Measurements from ENCODE around the gene SPRN.
"Not testable (repeated sequence)": the region's sequence is repeated elsewhere in the genome, so short reads cannot be mapped to it uniquely, and the experiment has no call there.

Gene SPRN

DNA sequence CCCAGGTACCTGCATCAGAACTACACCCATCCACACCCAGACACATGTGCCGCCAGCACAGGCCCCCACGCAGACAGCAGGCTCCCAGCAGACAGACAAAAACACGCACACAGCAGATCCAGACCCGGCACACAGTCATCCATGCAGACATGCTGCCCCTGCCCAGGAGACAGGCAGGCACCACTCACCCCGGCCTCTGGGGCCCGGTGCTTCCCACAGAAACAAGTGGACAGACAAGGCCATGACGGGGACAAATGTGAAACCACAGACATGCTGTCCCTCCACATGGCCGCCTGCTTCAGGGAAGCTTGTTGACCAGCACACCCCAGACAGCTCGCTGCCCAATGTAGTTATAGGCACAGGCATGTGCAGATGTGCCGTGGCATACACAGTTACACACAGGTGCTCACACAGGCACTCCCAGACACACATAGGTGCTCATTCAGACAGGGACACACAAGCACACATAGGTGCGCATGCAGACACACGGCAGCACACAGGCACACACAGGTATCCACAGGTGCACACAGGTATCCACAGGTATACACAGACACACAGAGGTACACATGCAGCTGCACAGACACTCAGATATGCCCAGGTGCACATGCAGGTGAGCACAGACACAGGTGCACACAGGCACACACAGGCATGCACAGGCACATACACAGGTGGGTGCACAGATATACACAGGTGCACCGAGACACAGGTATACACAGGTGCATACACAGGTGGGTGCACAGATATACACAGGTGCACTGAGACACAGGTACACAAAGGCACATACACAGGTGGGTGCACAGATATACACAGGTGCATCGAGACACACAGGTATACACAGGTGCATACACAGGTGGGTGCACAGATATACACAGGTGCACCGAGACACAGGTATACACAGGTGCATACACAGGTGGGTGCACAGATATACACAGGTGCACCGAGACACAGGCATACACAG lies 18.8 kb upstream of the SPRN start:
- Histone ChIP-seq H2BK15ac (replicated peaks; ENCODE audit: low read depth) (no peak overlapping the region), H3K79me2 (ENCODE audit: control insufficient read depth, insufficient read depth, low read length) (no peaks in the 10 kb centered on the region), H3K27ac (ENCODE audit: low read depth, low read length) (no peak overlapping the region), H3K56ac (ENCODE audit: low read length) (no peak overlapping the region), H3K9ac (ENCODE audit: low read length) (no peak overlapping the region), H3K4me2 (ENCODE audit: low read length) (no peak overlapping the region), H3K4me1 (ENCODE audit: control insufficient read depth, low read depth, low read length) (no peaks in the 10 kb centered on the region), H3K79me1 (ENCODE audit: low read length) (no peaks in the 10 kb centered on the region), H3K27me3 (ENCODE audit: insufficient read depth, low read length, poor library complexity) (no peaks in the 10 kb centered on the region), H3K23ac (ENCODE audit: low read length) (no peak overlapping the region), H2BK120ac (ENCODE audit: low read depth, low read length) (no peak overlapping the region), H3K18ac (ENCODE audit: low read length) (no peak overlapping the region), H3K4ac (ENCODE audit: low read depth, low read length) (no peak overlapping the region), H3K36me3 (ENCODE audit: control insufficient read depth, insufficient read depth, low read length) (no peaks in the 10 kb centered on the region), H2AK5ac (ENCODE audit: low read length) (no peak overlapping the region), H2BK5ac (ENCODE audit: low read length) (no peak overlapping the region), H4K8ac (ENCODE audit: low read depth, low read length) (no peak overlapping the region), H3K4me3 (ENCODE audit: low read length) (no peak overlapping the region), H4K5ac (ENCODE audit: low read length) (no peak overlapping the region)
- DNase-seq, result no peak
- WGBS (ENCODE audit: extremely low coverage, insufficient coverage, low lambda C conversion rate), result no CpG with 5 or more reads among the region's 16 CpGs

DNA sequence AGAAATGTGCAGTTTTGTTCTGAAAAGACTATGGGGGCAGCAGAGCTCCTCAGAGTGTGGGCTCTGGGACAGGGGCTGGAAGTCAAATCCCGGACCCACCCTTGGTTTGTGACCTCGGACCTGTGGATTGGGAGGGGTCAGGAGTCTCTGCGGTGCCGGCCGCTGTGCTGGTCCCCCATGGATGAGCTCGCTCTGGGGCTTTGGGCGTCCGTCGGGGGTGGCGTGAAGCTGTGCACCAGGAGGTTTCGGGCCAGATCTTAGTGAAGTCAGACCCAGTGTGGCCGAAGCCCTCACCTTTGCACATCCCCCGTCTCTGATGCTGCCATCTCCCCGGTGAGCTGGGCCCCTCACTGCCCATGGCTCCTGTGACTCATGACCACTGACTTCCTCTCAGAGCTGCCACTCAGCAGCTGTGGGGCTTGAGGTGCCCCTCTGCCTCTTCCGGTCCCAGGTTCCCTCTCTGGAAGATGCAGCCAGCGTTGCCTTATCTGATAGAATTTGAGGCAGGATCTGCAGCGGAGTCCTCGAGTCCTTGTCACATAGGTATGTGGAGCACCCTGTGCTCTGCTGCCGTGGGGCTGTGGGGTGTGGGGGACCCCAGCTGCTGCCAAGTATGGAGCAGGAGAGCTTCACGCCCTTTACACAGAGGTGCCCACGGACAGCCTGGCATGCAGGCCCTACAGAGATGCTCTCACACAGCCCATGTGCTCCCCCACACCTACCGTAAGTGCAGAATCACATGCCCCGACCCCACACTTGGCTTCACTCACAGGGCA lies 18.0 kb upstream of the SPRN start:
- no peak overlapping the region for H2BK15ac ChIP-seq (replicated peaks; ENCODE audit: low read depth)
- H3K56ac ChIP-seq (ENCODE audit: low read length), result no peak overlapping the region
- DNase-seq, result no peak
- H2BK120ac ChIP-seq (ENCODE audit: low read depth, low read length), result no peak overlapping the region
- H3K27ac ChIP-seq (ENCODE audit: low read depth, low read length), result no peak overlapping the region
- H3K23ac ChIP-seq (ENCODE audit: low read length), result no peak overlapping the region
- no peaks in the 10 kb centered on the region for H3K4me1 ChIP-seq (ENCODE audit: control insufficient read depth, low read depth, low read length)
- no peak overlapping the region for H4K5ac ChIP-seq (ENCODE audit: low read length)
- H3K4me3 ChIP-seq (ENCODE audit: low read length), result no peak overlapping the region
- no peaks in the 10 kb centered on the region for H3K79me2 ChIP-seq (ENCODE audit: control insufficient read depth, insufficient read depth, low read length)
- H3K36me3 ChIP-seq (ENCODE audit: control insufficient read depth, insufficient read depth, low read length), result no peaks in the 10 kb centered on the region
- no peak overlapping the region for H3K4me2 ChIP-seq (ENCODE audit: low read length)
- no peaks in the 10 kb centered on the region for H3K27me3 ChIP-seq (ENCODE audit: insufficient read depth, low read length, poor library complexity)
- no peaks in the 10 kb centered on the region for H3K79me1 ChIP-seq (ENCODE audit: low read length)
- H2AK5ac ChIP-seq (ENCODE audit: low read length), result no peak overlapping the region
- no peak overlapping the region for H4K8ac ChIP-seq (ENCODE audit: low read depth, low read length)
- H3K4ac ChIP-seq (ENCODE audit: low read depth, low read length), result no peak overlapping the region
- H3K18ac ChIP-seq (ENCODE audit: low read length), result no peak overlapping the region
- H3K9ac ChIP-seq (ENCODE audit: low read length), result no peak overlapping the region
- no CpG with 5 or more reads among the region's 23 CpGs for WGBS (ENCODE audit: extremely low coverage, insufficient coverage, low lambda C conversion rate)
- H2BK5ac ChIP-seq (ENCODE audit: low read length), result no peak overlapping the region

DNA sequence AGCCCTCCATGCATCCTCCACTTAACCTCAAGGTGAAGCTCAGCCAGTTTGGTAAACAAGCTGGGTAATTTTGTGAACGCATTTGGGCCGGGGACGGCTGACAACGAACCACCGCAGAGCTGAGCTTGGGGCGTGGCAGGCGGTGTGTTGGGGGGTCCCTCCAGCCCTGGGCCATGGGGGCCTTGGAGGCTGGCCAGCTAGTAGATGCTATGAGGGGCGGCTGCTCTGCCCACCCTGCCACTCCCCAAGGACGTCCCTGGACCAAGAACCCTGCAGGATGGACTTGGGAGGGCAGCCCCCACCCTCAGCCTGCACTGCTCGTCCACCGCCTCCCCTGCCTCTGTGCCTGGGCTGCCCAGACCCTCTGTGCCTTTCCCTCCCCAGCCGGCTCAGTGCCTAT lies 17.4 kb upstream of the SPRN start:
- DNase-seq, result no peak

DNA sequence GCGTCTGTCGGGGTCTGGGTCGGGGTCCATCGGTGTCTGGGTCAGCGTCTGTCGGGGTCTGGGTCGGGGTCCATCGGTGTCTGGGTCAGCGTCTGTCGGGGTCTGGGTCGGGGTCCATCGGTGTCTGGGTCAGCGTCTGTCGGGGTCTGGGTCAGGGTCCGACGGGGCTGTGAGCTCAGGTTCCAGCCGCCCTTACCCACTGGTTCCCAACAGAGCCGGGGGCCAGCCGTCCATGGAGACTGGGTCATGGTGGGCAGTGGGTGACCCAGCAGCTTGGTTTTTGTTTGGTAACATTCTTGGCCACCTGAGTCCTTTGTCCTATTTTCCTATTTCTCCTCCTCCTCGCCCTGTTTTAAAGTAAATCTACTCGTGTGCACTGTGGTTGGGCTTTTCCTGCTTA lies 16.9 kb upstream of the SPRN start:
- WGBS (ENCODE audit: extremely low coverage, insufficient coverage, low lambda C conversion rate), result no CpG with 5 or more reads among the region's 21 CpGs
- H3K79me1 ChIP-seq (ENCODE audit: low read length); H2AK5ac ChIP-seq (ENCODE audit: low read length); H3K18ac ChIP-seq (ENCODE audit: low read length); H3K4ac ChIP-seq (ENCODE audit: low read depth, low read length); H2BK120ac ChIP-seq (ENCODE audit: low read depth, low read length); H2BK15ac ChIP-seq (replicated peaks; ENCODE audit: low read depth); H3K4me1 ChIP-seq (ENCODE audit: control insufficient read depth, low read depth, low read length); H3K4me2 ChIP-seq (ENCODE audit: low read length); H3K56ac ChIP-seq (ENCODE audit: low read length); H3K27ac ChIP-seq (ENCODE audit: low read depth, low read length); DNase-seq; H4K8ac ChIP-seq (ENCODE audit: low read depth, low read length); H3K36me3 ChIP-seq (ENCODE audit: control insufficient read depth, insufficient read depth, low read length); H3K79me2 ChIP-seq (ENCODE audit: control insufficient read depth, insufficient read depth, low read length); H3K23ac ChIP-seq (ENCODE audit: low read length); H3K9ac ChIP-seq (ENCODE audit: low read length); H4K5ac ChIP-seq (ENCODE audit: low read length); H2BK5ac ChIP-seq (ENCODE audit: low read length); H3K27me3 ChIP-seq (ENCODE audit: insufficient read depth, low read length, poor library complexity); H3K4me3 ChIP-seq (ENCODE audit: low read length): not testable (repeated sequence)

More for the DNA sequence above, 17.4 kb upstream of the SPRN start:
- Histone ChIP-seq H3K9ac (ENCODE audit: low read length) (no peak overlapping the region), H4K8ac (ENCODE audit: low read depth, low read length) (no peak overlapping the region), H2AK5ac (ENCODE audit: low read length) (no peak overlapping the region), H3K79me1 (ENCODE audit: low read length) (no peaks in the 10 kb centered on the region), H2BK15ac (replicated peaks; ENCODE audit: low read depth) (no peak overlapping the region), H3K36me3 (ENCODE audit: control insufficient read depth, insufficient read depth, low read length) (no peaks in the 10 kb centered on the region), H4K5ac (ENCODE audit: low read length) (no peak overlapping the region), H2BK5ac (ENCODE audit: low read length) (no peak overlapping the region), H3K4me2 (ENCODE audit: low read length) (no peak overlapping the region), H2BK120ac (ENCODE audit: low read depth, low read length) (no peak overlapping the region), H3K27me3 (ENCODE audit: insufficient read depth, low read length, poor library complexity) (no peaks in the 10 kb centered on the region), H3K79me2 (ENCODE audit: control insufficient read depth, insufficient read depth, low read length) (no peaks in the 10 kb centered on the region), H3K27ac (ENCODE audit: low read depth, low read length) (no peak overlapping the region), H3K4me3 (ENCODE audit: low read length) (no peak overlapping the region), H3K56ac (ENCODE audit: low read length) (no peak overlapping the region), H3K4me1 (ENCODE audit: control insufficient read depth, low read depth, low read length) (no peaks in the 10 kb centered on the region), H3K23ac (ENCODE audit: low read length) (no peak overlapping the region), H3K18ac (ENCODE audit: low read length) (no peak overlapping the region), H3K4ac (ENCODE audit: low read depth, low read length) (no peak overlapping the region)
- no CpG with 5 or more reads among the region's 12 CpGs for WGBS (ENCODE audit: extremely low coverage, insufficient coverage, low lambda C conversion rate)

DNA sequence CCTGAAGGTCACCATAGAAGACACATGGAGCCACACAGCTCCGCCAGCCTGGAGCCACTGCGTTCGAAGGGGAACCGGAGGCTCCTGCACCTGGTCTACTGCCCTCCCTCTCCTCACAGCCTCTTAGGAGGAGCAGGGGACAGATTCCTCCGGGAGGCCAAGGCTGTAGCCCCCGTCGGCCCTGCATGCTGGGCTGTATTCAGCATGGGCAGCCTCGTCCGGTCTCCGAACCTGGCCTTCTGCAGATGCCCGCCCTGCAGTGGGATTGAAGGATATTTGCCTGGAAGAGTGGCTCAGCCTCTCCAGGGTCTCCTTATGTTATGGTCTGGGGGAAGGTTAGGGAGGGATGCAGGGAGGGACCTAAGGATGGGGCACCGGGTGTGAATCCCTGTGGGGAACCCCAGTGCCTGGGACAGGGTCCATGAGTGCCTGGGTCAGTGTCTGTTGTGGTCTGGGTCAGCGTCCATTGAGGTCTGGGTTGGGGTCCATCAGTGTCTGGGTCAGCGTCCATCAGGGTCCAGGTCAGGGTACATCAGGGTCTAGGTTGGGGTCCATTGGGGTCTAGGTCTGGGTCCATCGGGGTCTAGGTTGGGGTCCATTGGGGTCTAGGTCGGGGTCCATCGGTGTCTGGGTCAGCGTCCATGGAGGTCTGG lies 16.3 kb upstream of the SPRN start:
- no CpG with 5 or more reads among the region's 18 CpGs for WGBS (ENCODE audit: extremely low coverage, insufficient coverage, low lambda C conversion rate)
- no peak overlapping the region for H3K27ac ChIP-seq (ENCODE audit: low read depth, low read length)
- H2BK120ac ChIP-seq (ENCODE audit: low read depth, low read length), result no peak overlapping the region
- no peak overlapping the region for H3K56ac ChIP-seq (ENCODE audit: low read length)
- H3K27me3 ChIP-seq (ENCODE audit: insufficient read depth, low read length, poor library complexity), result no peaks in the 10 kb centered on the region
- no peaks in the 10 kb centered on the region for H3K79me2 ChIP-seq (ENCODE audit: control insufficient read depth, insufficient read depth, low read length)
- no peak overlapping the region for H4K5ac ChIP-seq (ENCODE audit: low read length)
- no peaks in the 10 kb centered on the region for H3K36me3 ChIP-seq (ENCODE audit: control insufficient read depth, insufficient read depth, low read length)
- H3K4me2 ChIP-seq (ENCODE audit: low read length), result no peak overlapping the region
- no peak for DNase-seq
- H2BK5ac ChIP-seq (ENCODE audit: low read length), result no peak overlapping the region
- no peak overlapping the region for H3K18ac ChIP-seq (ENCODE audit: low read length)
- no peak overlapping the region for H3K23ac ChIP-seq (ENCODE audit: low read length)
- H3K4ac ChIP-seq (ENCODE audit: low read depth, low read length), result no peak overlapping the region
- H4K8ac ChIP-seq (ENCODE audit: low read depth, low read length), result no peak overlapping the region
- H3K79me1 ChIP-seq (ENCODE audit: low read length), result no peaks in the 10 kb centered on the region
- no peak overlapping the region for H2AK5ac ChIP-seq (ENCODE audit: low read length)
- H3K4me3 ChIP-seq (ENCODE audit: low read length), result no peak overlapping the region
- H3K4me1 ChIP-seq (ENCODE audit: control insufficient read depth, low read depth, low read length), result no peaks in the 10 kb centered on the region
- no peak overlapping the region for H3K9ac ChIP-seq (ENCODE audit: low read length)
- H2BK15ac ChIP-seq (replicated peaks; ENCODE audit: low read depth), result no peak overlapping the region

Data from mesendoderm (in vitro differentiated cells).